Heart left ventricle (tissue), 16 donors: ENCODE data around the gene TUBB3. TPM values are rescaled to one million over a fixed set of nuclear protein-coding genes. Genes with fewer than 3 reads are reported as not detected.

Experiments used
- ATAC-seq, 4 donors: fragments of 200-7000 bp; cut with Tn5 transposase; one replicate each; pipeline ENCODE4 v1.9.1; 2020 to 2022; ENCODE audit warnings: moderate library complexity in 4 of 4, mild to moderate bottlenecking in 3 of 4, moderate number of reproducible peaks in 1 of 4
- DNase-seq, 5 donors: peaks; one replicate each; pipeline ENCODE4 v3.0.0-alpha.2; 2020
- H3K27ac ChIP-seq, 12 donors: fragments of 200-600 bp; sonication (generic) in 4 of 12; one replicate each; pipeline versions ENCODE4 v1.5.0 to v1.8.0; 2016 to 2022; ENCODE audit warnings: mild to moderate bottlenecking in 2 of 12
- H3K27me3 ChIP-seq, 9 donors: fragments of 200-600 bp; sonication (generic) in 2 of 9; one replicate each; pipeline versions ENCODE4 v1.5.1 to v1.8.0; 2016 to 2022; ENCODE audit warnings: mild to moderate bottlenecking in 3 of 9
- H3K36me3 ChIP-seq, 9 donors: fragments of 200-600 bp; sonication (generic) in 2 of 9; one replicate each; pipeline versions ENCODE4 v1.5.0 to v1.8.0; 2018 to 2022; ENCODE audit warnings: mild to moderate bottlenecking in 2 of 9
- H3K4me1 ChIP-seq, 12 donors: fragments of 200-600 bp; sonication (generic) in 4 of 12; one replicate each; pipeline versions ENCODE4 v1.5.0 to v1.8.0; 2016 to 2022; ENCODE audit warnings: mild to moderate bottlenecking in 3 of 12
- H3K4me3 ChIP-seq, 12 donors: fragments of 200-600 bp; sonication (generic) in 4 of 12; one replicate each; pipeline versions ENCODE4 v1.5.0 to v1.8.0; 2017 to 2022; ENCODE audit warnings: mild to moderate bottlenecking in 9 of 12, moderate library complexity in 4 of 12
- H3K9me3 ChIP-seq, 12 donors: fragments of 200-600 bp; sonication (generic) in 4 of 12; one replicate each; pipeline versions ENCODE4 v1.5.0 to v1.8.0; 2016 to 2022; ENCODE audit warnings: mild to moderate bottlenecking in 1 of 12
- CTCF ChIP-seq, 12 donors: fragments of 200-600 bp; sonication (generic) in 4 of 12; IDR thresholded peaks; one replicate each; pipeline versions ENCODE4 v1.5.0 to v1.8.0; 2018 to 2022; ENCODE audit warnings: antibody characterized with exemption in 12 of 12, mild to moderate bottlenecking in 5 of 12
- POLR2A ChIP-seq, 2 donors: fragments of 450-650 bp; IDR thresholded peaks; one replicate each; pipeline ENCODE4 v1.6.1; 2017; ENCODE audit warnings: antibody characterized with exemption in 2 of 2, mild to moderate bottlenecking in 2 of 2, moderate library complexity in 2 of 2
- WGBS, 4 donors: extraction: QIAGEN DNeasy Blood & Tissue Kit in 2 of 4; methylation state at CpG; one replicate each; pipeline versions ENCODE4 v1.1.5 to v1.1.7; 2013 to 2018; 5-methylcytosine and 5-hydroxymethylcytosine counted together
- intact Hi-C, 10 donors: fragments of 100-400 bp; cut with DNase I; formaldehyde crosslinking; loops; one replicate each; pipeline versions ENCODE4 v1.11.1 to v1.14.2; 2022
- polyA plus RNA-seq, 2 donors: library from polyadenylated mRNA; stranded (reverse); fragments of 200-250 nt; gene quantifications; one replicate each; pipeline ENCODE4 v1.2.3, GENCODE V29; 2013
- total RNA-seq, 9 donors: library from RNA; depleted of rRNA in 2 of 9; stranded (reverse); fragments of >200 nt in 2 of 9; fragmentation: NEBNext Ultra II Directional in 3 of 9; extraction: Animal tissue kit (Norgen Biotek cat#: 25700) in 3 of 9; gene quantifications; one replicate each; pipeline versions ENCODE4 v1.1.0 to v1.2.4, GENCODE V29; 2016 to 2023
- donor health status: ischemic (EF 13 %, LVEDD 7.1; RV severe dilation, severe dysfunction).
- donor health status: healthy with polysubstance abuse.
- donor health status: DM: no; HTN: yes; CAD: no.
- donor health status: DM: no; HTN: no; CAD: no.
- donor health status: ischemic (EF 25% LVEDD 6.9; RV normal size, moderate dysfunction).
- donor health status: ischemic (EF 25% LVEDD 5.7; RV mildly dilated, moderate dysfunction).
- donor health status: healthy.
- donor health status: DM: yes; HTN: yes; CAD: no.
- donor health status: ischemic (EF 35%, LVEDD 5.7; RV mildly dilated, moderate dysfunction).
- donor health status: nonischemic (EF 11% LVEDD 7.7; RV severe dilation, severe dysfunction).
- donor health status: DM: yes; HTN: yes; CAD: no.
- donor health status: PGD.
- donor health status: ischemic (EF 29% LVEDD 5.4; RV normal size, mild dysfunction).
- donor health status: nonischemic (EF 23%, LVEDD 6.1; RV moderate dilation, normal function).

The TUBB3 gene
- total and polyA plus RNA-seq, 11 donors, result 0.19 to 18.1 (median 4.1) TPM

DNA sequence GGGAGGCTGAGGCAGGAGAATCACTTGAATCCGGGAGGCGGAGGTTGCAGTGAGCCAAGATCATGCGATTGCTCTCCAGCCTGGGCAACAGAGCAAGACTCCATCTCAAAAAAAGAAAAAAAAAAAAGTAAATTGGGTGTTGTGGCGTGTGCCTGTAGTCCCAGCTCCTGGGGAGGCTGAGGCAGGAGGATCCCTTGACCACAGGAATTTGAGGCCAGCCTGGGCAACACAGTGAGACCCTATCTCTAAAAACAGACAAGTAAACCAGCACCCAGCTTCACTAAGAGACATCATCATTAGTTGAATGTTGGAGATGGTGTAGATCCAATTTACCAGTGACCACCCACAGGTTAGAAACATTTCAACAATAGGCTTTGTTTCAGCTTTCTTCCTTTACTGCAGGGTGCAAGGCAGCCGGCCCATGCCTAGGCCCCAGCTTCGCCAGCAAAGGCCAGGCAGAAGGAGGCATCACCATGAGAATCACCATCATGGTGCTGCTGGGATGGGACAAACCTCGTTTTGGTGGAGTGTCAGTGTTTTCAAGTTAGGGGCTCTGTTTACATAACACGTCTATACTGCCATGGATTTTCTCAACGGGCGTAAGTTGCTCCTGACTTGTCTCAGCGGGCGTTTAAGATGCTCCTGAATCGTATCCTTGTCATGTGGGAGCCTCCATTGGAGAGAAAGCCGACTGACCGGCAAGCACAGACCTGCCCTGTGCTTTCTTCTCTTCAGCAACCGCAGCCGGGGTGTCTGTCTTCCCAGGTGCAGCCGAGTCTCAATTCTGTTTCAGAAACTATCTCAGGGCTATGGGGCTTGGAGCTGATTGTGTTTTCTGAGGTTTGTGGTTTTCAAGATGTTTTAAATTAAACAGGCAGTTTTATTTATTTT is 42.4 kb upstream of the TUBB3 start:
- intact Hi-C loops, result no loop called here
- no peak overlapping the region for H3K4me3 ChIP-seq
- H3K36me3 ChIP-seq, result peaks cover 0 to 89% (median 83%) of the 10 kb centered on the region in 9 donors
- H3K27ac ChIP-seq, result no peak overlapping the region
- ATAC-seq, result no peak
- H3K9me3 ChIP-seq, result no peaks in the 10 kb centered on the region
- 86 to 93% (median 91%) methylated on average over 17 to 18 of the region's 18 CpGs for WGBS, 4 donors
- DNase-seq, result peak in 1 of 5 donors; percentile 10
- peaks cover 0 to 4% (median 0%) of the 10 kb centered on the region in 12 donors for H3K4me1 ChIP-seq
- TF ChIP-seq POLR2A (IDR thresholded peaks at IDR 0.05) (no peak), CTCF (IDR thresholded peaks at IDR 0.05) (no peak)
- H3K27me3 ChIP-seq, result no peaks in the 10 kb centered on the region

DNA sequence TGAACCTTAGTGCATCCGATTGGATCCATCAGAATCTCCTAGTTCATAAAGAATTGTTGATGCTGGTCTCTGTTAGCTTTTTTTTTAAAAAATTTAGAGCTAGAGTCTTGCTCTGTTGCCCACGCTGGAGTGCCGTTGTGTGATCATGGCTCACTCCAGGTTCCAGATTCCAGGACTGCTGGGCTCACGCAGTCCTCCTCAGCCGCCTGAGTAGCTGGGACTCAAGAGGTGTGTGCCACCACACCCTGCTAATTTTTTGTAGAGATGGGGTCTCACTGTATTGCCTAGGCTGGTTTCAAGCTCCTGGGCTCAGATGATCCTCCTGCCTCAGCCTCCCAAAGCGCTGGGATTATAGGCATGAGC is 41.8 kb upstream of the TUBB3 start:
- WGBS, 4 donors, result 91 to 94% (median 92%) methylated on average over 6 of the region's 6 CpGs
- intact Hi-C loops, result no loop called here
- DNase-seq (no peak), ATAC-seq (no peak)
- H3K9me3 ChIP-seq, result no peaks in the 10 kb centered on the region
- peaks cover 0 to 89% (median 83%) of the 10 kb centered on the region in 9 donors for H3K36me3 ChIP-seq
- H3K27me3 ChIP-seq, result no peaks in the 10 kb centered on the region
- no peak overlapping the region for H3K27ac ChIP-seq
- peaks cover 0 to 2% (median 0%) of the 10 kb centered on the region in 12 donors for H3K4me1 ChIP-seq
- no peak overlapping the region for H3K4me3 ChIP-seq
- no peak for TF ChIP-seq POLR2A (IDR thresholded peaks at IDR 0.05)
- TF ChIP-seq CTCF (IDR thresholded peaks at IDR 0.05), result no peak

DNA sequence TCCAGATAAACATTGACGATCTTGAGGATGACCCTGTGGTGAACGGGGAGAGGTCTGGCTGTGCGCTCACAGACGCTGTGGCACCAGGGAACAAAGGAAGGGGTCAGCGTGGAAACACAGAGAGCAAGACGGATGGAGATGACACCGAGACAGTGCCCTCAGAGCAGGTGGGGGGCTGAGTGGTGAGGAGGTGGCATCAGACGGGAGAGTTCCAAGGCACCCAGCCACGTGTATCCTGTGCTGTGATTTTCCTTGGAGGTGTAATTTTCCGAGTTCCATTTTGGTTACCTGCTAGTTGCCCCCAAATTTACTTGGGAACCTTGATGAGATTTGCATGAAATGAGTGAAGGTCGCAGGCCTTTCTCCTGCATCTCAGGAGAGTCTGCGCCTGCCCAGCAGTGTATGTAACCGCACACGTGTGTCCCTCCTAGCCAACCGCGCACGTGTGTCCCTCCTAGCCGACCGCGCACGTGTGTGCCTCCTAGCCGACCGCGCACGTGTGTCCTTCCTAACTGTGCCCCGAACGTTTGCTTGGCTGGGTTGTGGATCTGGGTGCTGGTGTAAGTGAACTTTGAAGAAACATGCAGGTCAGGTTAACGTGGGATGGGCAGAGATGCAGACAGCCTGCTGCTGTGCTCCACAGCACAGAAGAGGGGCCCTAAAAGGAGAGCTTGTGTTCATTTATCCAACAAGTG is 39.6 kb upstream of the TUBB3 start:
- no peak overlapping the region for H3K27ac ChIP-seq
- 88 to 92% (median 91%) methylated on average over 28 of the region's 28 CpGs for WGBS, 4 donors
- DNase-seq, result no peak
- no peak overlapping the region for H3K4me3 ChIP-seq
- H3K27me3 ChIP-seq, result no peaks in the 10 kb centered on the region
- ATAC-seq, result no peak
- no peaks in the 10 kb centered on the region for H3K9me3 ChIP-seq
- no peak for TF ChIP-seq CTCF (IDR thresholded peaks at IDR 0.05)
- TF ChIP-seq POLR2A (IDR thresholded peaks at IDR 0.05), result no peak
- peaks cover 0 to 93% (median 89%) of the 10 kb centered on the region in 9 donors for H3K36me3 ChIP-seq
- intact Hi-C loops, result no loop called here
- H3K4me1 ChIP-seq, result no peaks in the 10 kb centered on the region

DNA sequence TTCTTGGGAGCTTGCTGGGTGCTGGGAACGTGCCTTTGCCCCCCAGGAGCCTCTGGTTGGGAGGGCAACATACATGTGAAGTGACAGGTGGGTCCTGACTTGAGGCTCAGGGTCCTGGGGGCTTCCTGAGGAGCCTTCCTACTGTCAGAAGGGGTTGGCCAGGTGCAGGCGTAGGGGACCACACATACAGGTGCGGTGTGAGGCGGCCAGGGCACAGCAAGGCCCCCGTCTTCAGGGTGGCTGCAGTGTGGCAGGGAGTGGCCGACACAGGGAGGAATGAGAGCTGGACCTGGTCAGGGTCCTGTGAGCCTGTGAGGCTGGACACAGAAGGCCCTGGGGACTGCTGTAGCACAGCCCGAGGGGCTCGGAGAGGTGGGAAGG is 39.1 kb upstream of the TUBB3 start:
- no peaks in the 10 kb centered on the region for H3K4me1 ChIP-seq
- H3K4me3 ChIP-seq, result no peak overlapping the region
- H3K27ac ChIP-seq, result no peak overlapping the region
- TF ChIP-seq POLR2A (IDR thresholded peaks at IDR 0.05) (no peak), CTCF (IDR thresholded peaks at IDR 0.05) (no peak)
- peaks cover 0 to 93% (median 89%) of the 10 kb centered on the region in 9 donors for H3K36me3 ChIP-seq
- H3K9me3 ChIP-seq, result no peaks in the 10 kb centered on the region
- intact Hi-C loops, result no loop called here
- WGBS, 4 donors, result 93 to 97% (median 94%) methylated on average over 8 of the region's 8 CpGs
- DNase-seq (no peak), ATAC-seq (peak in 1 of 4 donors; percentile 32)
- H3K27me3 ChIP-seq, result no peaks in the 10 kb centered on the region
